ENCODE results near the gene HELZ.

- TF ChIP-seq PATZ1 (tag by site-specific recombination; IDR thresholded peaks at IDR 0.05) = no peak
- no peak for TF ChIP-seq ZFP41 (tag by site-specific recombination; IDR thresholded peaks at IDR 0.05; ENCODE audit: borderline replicate concordance)
- no peak for TF ChIP-seq SCRT1 (tag by site-specific recombination; IDR thresholded peaks at IDR 0.05; ENCODE audit: borderline replicate concordance)
- TF ChIP-seq ZNF549 (tag by site-specific recombination; IDR thresholded peaks at IDR 0.05) = no peak
- TF ChIP-seq, protein P1, sequence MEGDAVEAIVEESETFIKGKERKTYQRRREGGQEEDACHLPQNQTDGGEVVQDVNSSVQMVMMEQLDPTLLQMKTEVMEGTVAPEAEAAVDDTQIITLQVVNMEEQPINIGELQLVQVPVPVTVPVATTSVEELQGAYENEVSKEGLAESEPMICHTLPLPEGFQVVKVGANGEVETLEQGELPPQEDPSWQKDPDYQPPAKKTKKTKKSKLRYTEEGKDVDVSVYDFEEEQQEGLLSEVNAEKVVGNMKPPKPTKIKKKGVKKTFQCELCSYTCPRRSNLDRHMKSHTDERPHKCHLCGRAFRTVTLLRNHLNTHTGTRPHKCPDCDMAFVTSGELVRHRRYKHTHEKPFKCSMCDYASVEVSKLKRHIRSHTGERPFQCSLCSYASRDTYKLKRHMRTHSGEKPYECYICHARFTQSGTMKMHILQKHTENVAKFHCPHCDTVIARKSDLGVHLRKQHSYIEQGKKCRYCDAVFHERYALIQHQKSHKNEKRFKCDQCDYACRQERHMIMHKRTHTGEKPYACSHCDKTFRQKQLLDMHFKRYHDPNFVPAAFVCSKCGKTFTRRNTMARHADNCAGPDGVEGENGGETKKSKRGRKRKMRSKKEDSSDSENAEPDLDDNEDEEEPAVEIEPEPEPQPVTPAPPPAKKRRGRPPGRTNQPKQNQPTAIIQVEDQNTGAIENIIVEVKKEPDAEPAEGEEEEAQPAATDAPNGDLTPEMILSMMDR (tag by site-specific recombination; IDR thresholded peaks at IDR 0.05) = no peak
- no peak for TF ChIP-seq ZNF398 (tag by site-specific recombination; IDR thresholded peaks at IDR 0.05)
- no peak for TF ChIP-seq ZNF501 (tag by site-specific recombination; IDR thresholded peaks at IDR 0.05)
- no peak for TF ChIP-seq MYNN (tag by site-specific recombination; IDR thresholded peaks at IDR 0.05; ENCODE audit: borderline replicate concordance)
- no peak for TF ChIP-seq ZNF416 (tag by site-specific recombination; IDR thresholded peaks at IDR 0.05)
- TF ChIP-seq PRDM10 (tag by site-specific recombination; IDR thresholded peaks at IDR 0.05) = no peak
- TF ChIP-seq BCL11A (tag by site-specific recombination; IDR thresholded peaks at IDR 0.05; ENCODE audit: low read depth) = no peak
Measured at GRCh38 chr17:67203818-67204217, 41.2 kb downstream of the HELZ start.
